ENCODE measurements around the gene SCLY.

- TF ChIP-seq CTCF (IDR thresholded peaks at IDR 0.05) (no peak), EZH2 (IDR thresholded peaks at IDR 0.05; ENCODE audit: borderline replicate concordance, insufficient read depth, low read depth, low read length, poor library complexity, severe bottlenecking) (no peak)
Measured at GRCh38 chr2:238132463-238133450, 72.0 kb downstream of the SCLY start.
